Colon (tissue), 2 donors: ENCODE measurements around the gene EXOC6B.

Source experiments
- FAIRE-seq: peaks from 2 replicates; lab custom pipeline; 2012; peaks lifted over from hg19 to GRCh38; lab: Jason Lieb, UNC
- donor health status: control.
- donor health status: control.

EXOC6B gene

DNA sequence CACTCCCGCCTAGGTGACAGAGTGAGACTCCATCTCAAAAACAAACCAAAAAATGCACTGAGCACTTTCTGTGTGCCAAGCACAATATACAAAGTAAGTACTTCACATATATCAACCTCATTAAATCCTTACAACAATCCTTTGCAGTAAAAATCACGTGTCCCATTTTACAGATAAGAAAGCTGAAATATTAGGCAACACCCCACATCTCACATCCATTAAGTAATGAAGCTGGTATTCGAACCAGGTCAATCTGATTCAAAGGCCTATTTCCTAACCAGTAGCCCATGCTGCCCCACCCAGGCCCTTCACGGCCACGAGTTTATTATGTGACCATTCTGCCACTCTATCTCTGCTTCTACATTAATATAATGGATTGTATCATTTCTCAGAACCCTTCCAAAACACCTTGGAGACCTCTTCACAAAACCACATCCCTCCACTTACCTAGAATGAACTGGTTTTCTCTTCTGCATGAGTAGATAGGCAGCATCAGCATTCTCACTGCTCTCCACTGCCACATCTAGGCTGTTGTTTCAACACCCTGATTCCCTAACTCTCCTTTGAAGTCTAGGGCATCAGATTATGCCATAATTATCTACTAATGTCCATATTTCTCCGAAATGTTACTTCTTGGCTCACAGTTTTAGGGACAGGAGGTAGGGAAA, 3.1 kb upstream of the EXOC6B start:
- no peak for FAIRE-seq

DNA sequence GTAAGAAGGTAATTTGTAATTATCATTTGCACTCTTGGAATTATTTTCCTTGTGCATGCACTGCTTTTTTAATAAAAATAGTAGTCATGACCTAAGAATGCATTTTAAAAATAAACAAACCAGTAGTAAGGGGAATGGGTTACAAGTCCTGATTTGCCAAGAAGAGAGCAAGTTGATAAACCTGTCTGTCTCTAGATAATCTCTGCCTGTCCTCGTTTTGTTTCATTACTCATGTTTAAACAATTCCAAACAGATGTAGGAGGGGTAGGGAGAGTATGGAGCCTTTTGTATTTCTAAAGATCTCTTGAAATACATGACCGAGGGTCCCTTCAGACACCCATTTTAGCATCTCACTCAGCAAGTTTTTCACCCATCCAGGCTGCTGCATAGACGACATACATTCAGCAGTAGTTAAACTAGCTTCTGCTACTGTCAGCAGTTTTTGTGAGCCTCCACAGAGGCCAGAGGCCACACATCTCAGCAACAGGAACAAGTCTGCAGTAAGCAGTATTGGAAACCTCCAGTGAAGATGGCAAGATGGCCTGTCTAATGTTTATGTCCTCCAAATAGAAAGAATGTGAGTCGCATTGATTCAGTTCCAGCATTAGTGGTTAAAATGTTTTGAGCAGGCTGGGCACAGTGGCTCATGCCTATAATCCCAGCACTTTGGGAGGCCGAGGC, 2.3 kb upstream of the EXOC6B start:
- no peak for FAIRE-seq

DNA sequence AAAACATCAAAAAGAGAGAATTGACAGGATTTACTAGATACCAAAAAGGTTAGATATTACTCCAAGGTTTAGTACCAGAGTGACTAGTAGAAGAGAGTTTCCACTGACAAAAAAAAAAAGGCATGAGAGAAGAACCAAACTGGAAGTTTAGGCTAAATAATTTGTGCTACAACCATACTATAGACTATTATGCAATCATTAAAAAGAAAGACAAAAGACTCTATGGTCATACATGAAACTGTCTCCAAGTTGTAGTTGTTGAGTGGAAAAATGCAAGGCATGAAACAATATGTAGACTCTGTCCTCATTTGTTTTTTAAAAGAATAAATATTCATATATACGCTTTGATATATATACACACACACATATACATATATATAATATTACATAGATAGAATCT, 1.7 kb upstream of the EXOC6B start:
- no peak for FAIRE-seq

DNA sequence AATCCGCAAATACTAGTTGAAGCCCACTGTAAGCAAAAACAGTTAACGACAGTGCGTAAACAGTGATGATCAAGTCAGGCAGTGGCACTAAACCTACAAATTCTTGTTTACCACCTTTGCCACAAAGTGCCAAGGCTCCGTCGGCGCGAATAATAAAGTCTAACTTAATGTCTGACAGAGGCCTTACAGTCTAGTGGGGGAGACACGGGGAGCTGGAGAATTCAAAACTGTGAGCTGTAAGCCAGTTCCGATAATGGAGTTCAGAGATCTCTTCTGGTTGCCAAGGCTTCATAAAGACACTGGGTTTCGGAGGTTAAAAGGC, 284 bp upstream of the EXOC6B start:
- FAIRE-seq = no peak

DNA sequence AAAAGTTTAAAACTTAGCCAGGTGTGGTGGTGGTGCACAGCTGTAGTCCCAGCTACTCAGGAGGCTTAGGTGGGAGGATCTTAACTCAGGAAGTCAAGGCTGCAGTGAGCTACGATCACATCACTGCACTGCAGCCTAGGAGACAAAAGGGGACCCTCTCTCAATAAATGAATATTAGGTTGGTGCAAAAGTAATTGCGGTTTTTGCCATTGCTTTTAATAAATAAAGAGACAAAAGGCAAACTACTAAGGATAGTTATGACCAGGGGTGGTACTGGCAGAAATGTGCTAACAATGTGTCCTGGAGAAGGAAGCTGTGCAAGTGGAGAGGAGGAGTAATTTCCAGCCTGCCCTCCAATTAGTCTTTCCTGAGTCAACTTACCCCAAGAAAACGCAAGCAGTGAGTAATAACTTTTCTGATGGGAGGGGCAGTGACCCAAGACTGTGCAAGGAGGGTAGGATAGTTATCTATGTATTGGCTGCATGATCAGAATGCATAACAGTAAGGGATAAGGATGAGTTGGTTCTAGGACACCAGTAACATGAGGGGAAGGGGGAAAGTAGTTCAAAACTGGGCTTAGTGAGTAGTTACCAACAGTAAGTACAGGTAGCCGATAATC, 1.5 kb downstream of the EXOC6B start:
- FAIRE-seq = no peak

DNA sequence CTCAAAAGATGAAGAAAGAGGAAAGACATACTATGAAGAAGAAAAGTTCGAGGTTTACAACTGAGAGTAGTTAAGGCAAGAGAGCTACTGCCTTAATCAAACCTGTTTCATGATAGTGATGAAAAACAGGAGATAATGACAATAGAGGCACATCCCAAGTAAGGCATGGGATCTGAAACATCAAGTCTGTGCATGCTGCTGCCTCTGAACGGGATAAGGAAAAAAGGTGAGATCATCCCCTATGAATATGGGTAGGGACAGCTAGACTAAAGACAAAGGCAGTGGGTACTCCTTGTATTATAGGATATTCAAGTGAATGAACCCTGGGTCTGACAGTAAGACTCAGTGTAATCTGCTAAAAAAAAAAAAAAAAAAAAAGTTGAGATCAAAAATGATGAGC, 3.0 kb downstream of the EXOC6B start:
- no peak for FAIRE-seq

DNA sequence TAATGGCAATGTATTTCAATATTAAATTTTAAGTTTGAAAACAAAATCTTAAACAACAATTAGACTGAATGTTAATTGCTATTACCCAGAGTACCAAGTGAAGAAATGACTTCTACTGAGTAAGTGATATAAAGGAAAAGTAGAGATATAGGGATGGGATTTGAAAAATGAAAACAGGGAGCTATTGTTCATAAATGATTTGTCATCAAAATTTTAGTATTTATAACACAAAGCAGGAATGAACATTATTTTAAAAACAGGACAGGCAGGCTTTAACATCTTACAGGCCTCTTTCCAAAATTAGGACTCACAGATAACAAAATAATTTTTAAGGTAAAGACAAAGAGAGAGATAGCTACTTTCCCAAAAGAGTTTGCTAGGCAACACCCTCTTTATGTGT, 3.9 kb downstream of the EXOC6B start:
- FAIRE-seq = no peak

DNA sequence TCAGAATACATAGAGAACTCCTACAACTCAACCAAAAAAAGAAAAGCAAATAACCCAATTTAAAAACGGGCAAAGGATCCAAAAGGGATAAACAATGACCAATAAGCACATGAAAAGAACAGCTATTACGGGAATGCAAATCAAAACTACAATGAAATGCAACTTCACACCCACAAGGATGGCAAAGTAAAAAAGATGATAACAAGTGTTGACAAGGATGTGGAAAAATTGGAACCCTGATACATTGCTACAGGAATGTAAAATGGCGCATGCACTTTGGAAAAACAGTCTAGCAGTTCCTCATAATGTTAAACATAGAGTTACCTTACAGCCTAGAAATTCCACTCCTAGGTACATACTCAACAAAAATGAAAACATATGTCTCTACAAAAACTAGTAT, 4.7 kb downstream of the EXOC6B start:
- FAIRE-seq = no peak

DNA sequence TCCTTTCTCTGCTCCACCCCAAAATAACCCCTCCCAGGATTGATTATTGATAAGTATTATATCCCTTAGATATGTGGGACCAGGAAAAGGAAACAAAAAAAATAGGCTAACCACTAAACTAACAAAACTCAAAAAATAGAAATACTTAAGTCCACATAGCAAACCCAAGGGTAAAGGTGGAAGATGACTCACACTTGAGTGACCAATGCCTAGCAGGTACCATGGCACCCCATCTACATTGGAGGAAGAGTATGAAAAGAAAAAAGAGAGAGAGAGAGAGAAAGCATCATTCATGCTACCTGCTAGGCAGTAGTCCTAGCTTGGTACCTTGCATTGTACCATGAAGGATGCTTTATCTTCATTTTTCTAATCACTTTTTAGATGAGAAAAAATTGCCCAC, 6.3 kb downstream of the EXOC6B start:
- no peak for FAIRE-seq

DNA sequence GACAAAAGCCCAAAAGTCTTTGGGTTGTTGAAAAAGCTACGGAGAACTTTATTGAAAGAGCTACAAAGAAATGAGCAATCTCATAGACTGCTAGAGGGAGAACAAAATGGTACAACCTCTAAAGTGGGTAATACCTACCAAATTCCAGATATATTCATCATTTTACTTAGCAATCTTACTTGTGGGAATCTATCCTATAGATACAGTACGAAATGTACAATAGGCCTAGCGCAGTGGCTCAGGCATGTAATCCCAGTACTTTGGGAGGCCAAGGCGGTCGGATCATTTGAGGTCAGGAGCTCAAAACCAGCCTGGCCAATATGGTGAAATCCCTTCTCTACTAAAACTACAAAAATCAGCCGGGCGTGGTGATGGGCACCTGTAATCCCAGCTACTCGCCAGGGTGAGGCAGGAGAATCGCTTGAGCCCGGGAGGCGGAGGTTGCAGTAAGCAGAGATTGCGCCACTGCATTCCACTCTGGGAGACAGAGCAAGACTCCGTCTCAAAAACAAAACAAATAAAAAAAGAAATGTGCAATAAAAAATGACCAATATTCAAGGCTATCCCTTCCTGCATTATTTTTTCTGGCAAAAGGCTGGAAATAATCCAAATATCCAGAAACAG, 10.1 kb downstream of the EXOC6B start:
- FAIRE-seq = no peak

DNA sequence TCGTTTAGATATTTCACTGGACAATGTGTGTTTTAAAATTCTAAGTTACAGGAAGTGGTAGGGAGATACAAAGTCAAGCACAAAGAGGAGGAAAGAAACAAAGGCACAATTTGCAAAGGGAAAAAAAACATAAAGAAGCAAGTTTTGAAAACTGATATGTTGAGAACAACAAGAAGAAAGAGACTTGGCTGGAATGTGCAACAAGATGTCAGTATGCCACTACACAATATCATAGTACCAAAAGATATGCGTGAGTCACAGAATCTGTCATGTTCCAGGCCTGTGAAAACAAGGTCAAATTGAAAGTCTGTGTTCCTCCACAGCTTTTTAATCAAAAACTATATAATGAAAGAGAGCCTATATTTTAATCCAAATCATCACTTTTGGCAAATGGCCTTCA, 12.0 kb downstream of the EXOC6B start:
- FAIRE-seq = no peak

DNA sequence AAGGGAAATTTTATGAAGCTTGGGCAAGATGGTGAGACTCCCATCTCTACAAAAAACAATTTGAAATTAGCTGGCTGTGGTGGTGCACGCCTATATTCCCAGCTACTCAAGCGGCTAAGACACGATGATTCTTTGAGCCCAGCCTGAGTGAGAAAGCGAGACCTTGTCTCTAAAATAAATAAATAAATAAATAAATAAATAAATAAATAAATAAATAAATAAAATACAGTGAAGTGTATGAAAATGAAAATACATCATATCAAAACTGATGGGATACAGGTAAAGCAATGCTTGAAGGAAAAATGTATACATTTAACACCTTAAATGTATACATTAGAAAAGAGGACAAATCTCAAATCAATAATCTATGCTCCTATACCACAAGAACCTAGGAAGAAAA, 15.7 kb downstream of the EXOC6B start:
- no peak for FAIRE-seq

DNA sequence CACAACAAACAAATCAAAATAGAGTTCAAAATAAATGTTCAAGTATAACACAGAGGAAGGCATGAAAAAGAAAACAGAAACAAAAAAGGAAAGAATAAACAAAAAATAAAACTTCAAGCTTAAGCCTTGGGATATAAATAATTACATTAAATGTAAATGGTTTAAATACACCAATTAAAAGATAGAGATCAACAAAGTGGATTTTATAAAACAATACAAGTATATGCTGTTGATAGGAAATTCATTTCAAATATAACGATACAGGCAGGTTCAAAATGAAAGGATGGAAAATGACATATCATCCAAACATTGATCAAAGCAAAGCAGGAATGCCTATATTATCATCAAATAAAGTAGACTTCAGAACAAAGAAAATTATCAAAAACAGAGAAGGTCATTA, 16.7 kb downstream of the EXOC6B start:
- no peak for FAIRE-seq

DNA sequence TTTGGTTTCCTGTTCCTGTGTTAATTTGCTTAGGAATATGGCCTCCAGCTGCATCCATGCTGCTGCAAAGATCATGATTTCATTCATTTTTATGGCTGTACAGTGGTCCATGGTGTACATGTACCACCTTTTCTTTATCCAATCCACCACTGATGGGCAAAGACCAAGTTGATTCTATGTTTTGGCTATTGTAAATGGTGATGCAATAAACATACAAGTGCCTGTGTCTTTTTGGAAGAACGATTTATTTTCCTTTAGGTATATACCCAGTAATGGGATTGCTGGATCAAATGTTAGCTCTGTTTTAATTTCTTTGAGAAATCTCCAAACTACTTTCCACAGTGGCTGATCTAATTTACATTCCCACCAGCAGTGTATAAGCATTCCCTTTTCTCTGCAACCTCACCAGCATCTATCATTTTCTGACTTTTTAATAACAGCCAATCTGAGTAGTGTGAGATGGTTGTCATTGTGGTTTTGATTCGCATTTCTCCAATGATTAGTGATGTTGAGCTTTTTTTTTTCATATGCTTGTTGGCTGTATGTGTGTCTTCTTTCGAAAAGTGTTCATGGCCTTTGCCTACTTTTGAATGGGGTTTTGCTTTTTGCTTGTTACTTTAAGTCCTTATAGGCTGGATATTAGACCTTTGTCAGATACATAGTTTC, 19.4 kb downstream of the EXOC6B start:
- no peak for FAIRE-seq

DNA sequence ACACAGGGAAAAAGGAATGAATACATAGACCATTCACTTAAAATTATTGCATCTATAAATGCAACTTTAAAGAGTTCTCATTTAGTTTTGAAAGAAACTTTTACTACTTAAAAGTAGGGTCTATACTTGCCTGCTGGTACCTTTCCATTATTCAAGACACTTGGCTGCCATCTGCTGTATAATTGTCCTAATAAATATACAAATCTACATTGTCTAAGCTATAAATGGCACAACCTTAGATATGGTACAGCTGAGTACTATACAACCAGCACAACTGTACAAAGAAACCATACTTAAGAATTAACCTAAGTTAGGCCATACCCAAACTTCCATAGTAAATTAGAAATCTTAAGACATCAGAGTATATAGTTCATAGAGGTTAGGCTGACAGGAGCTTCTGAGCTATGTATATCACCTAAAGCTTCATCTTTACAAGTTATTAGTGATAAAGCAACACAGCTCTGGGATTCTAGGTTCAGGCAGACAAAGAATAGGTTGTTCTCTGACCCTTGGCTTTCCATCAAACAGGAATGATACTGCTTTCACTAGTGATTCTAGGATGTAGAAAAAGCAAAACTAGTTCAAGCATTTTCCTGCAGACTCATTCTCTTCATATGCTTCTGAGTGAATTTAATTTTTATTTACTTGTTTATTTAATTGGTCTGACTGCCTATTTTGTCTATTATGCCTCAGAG, 22.1 kb downstream of the EXOC6B start:
- FAIRE-seq = no peak

DNA sequence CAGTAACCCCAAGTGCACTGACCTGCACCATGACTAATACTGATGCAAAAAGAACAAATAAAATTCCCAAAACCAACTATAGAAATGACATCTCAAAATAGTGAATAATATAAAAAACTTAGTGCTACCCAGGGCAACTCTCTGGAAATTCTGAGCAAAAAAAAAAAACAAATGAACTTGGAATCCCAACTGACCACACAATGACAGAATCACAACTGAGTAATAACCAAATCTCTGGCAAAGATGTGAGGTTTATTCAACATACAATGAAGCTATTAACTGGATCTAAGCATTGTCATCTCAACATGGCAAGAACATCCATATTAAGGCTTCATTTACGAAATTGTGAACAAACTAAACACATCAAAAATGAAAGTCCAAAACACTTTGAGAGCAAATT, 22.7 kb downstream of the EXOC6B start:
- FAIRE-seq = no peak

DNA sequence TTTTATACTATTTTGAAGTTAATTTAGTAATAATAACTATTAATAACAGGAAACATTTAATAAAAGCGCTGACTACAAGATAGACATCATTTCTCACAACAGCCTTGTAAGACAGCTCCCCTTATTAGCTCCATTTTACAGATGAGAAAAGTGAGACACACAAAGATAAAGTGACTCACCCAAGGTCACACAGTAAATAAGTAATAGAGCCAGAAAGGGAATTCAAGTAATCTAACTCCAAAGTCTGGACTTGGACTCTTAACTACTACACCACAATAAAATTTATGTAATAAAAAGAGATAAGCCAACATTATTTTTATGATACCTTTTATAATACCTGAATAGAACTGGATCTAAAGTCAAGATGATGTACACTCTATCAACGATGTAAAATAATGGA, 25.3 kb downstream of the EXOC6B start:
- FAIRE-seq = peak; percentile 71

DNA sequence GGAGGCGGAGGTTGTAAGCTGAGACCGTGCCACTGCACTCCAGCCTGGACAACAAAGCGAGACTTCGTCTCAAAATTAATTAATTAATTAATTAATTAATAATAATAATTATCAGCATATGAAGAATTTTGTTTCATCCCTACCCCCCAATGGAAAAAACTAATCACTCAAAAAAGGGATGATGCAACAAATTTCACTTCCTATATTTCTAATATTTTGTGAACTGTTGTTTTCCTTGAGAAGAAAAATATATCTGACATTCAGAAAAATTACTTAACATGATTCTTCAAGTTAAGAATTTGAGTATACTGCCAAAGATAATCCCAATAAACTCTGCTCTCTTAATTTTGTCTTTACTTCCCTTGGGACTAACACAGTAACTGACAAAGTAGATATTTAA, 28.1 kb downstream of the EXOC6B start:
- no peak for FAIRE-seq

DNA sequence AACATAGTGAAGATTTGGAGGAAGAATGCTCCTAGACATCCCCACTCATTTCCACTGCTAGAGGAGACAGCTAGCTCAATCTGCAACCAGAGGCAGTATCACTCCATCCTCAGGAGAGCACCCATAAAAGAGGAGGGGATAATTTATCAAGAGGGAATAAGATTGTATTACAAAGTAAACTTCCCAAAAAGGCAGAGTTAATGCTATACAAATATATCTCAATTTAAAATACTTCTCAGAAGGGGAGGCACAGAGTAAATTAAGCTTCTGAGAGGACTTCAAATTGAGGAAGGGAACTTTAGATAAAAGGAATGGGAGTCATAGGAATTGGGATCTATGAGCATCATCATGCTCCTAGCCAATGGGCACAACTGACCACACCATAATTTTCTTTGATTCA, 29.1 kb downstream of the EXOC6B start:
- FAIRE-seq = no peak

DNA sequence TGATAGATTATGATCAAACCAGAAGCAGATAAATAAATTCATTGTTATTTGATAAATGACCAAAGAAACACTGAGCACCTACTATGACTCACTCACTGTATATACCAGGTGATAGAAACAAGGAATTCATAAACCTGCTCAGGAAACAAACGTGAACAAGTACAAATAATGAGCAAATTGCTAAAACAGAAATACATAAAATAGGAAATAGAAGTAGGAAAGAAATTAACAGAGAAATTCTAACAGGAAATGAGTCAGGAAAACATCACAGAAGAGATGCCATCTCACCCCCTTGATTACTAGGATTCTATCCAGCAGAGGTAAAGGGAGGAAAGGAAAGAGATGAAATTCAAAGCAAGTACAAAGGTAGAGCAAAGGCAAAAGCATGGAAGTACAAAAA, 31.3 kb downstream of the EXOC6B start:
- no peak for FAIRE-seq

DNA sequence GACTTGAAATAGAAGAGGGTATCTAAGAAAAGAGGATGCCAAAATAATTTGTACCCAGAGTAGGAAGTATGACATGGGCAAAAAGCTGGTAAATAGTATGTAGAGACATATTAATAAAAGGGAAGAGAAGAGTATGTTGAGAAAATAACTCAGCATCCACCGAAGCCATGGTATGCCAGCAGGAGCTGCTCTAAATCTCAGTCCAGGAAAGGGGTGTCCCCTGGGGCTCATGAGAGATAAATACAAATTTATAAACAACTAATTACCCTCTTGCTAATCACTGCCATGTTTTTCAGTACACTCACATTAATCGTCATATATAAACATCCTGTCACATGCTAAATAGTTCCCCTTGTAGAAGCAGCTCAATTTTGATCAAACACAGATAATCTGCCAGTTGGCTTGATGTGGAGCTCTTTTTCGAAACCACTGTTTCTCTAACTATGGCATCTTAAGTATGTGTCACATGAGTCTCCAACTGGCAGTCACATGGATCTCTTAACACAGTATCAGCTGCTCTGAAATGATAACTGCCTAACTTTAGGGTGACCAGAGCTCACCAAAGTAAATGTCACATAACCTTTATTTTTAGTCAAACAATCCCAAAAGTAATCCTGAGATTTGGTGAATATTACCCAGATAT, 31.9 kb downstream of the EXOC6B start:
- FAIRE-seq = no peak

DNA sequence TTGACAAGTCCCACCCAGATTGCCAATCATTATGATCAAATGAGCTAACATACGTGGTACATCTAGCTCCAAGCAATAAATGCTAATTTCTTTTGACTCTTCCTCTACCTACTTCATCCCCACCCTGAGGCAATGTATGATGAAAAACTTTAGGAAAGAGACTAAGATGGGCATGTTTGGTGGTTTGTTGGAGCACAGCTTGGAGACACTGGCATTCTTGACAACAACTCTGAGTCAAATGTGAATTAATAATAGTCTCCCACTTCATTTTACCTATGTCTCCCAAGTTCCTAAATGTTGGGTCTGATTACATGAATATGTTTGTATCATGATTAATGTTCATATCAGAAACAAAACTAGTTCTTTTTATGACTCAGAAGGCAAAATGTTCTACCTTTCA, 36.6 kb downstream of the EXOC6B start:
- no peak for FAIRE-seq
